Measurements from ENCODE around the gene SSR1.
"Not testable (repeated sequence)": the region's sequence is repeated elsewhere in the genome, so short reads cannot be mapped to it uniquely, and the experiment has no call there.

Gene SSR1

DNA sequence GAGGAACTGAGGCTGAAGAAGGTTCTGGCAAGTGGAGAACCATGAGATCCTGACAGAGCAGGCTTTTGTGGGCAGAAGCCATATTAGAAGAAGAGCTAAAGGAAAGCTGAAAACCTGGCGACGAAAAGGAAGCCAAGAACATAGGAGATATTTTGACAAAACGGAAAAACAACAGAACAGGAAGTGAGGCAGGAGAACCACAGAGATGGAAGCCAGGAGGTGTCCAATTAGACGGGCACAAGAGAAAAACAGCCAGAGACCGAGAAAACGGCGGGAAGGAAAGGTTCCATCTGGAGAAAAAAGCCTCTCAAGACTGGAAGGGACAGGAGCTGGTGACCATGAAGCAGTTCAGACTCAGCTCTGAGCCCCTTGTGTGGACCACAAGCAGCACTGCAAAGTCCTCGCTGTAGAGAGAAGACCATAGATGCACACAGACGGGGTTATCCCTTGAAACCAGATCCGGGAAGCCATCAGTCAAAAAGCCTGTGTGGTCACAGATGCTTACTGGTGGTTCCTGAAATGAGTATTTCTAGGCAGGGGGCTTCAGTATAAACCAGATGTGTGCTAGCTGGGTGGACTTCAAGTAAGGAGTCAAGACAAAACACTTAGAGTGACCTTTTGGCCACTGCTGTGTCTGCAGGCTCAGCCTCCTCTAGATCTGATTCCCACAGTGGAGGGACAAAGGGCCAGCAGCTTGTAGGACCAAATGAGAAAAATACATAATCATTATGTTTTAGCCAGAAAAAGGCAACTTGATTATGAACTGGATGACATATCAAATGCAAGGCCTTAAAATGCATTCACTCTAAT lies 30.7 kb downstream of the SSR1 start:
- DNase-seq (ENCODE audit: low read depth, low spot score), result no peak

DNA sequence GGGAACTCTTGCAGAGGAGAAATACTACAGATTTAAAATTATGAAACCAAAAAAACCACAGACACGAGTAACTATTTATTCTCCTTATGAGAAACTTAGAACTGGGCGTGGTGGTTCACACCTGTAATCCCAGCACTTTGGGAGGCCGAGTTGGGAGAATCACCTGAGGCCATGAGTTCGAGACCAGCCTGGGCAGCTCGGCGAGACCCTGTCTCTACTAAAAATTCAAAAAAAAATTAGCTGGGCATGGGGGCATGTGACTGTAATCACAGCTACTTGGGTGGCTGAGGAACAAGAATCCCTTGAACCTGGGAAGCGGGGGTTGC lies 36.8 kb downstream of the SSR1 start:
- no peak for DNase-seq (ENCODE audit: low read depth, low spot score)

GRCh38 chr6:7274525-7274924 lies 38.5 kb downstream of the SSR1 start:
- not testable (repeated sequence) for DNase-seq (ENCODE audit: low read depth, low spot score)

GRCh38 chr6:7273709-7274108 lies 39.3 kb downstream of the SSR1 start:
- DNase-seq (ENCODE audit: low read depth, low spot score), result no peak

DNA sequence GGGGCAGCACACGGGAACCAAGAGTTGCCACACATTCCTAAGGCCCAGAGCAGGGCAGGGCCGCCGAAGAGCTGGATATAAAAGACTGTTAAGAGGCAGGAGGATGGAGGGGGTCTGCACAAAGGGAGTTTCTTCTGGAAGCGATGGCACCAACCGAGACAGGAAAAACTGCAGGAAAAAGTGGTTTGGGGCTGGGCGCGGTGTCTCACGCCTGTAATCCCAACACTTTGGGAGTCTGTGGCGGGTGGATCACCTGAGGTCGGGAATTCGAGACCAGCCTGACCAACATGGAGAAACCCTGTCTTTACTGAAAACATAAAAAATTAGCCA lies 41.8 kb downstream of the SSR1 start:
- DNase-seq (ENCODE audit: low read depth, low spot score), result no peak

DNA sequence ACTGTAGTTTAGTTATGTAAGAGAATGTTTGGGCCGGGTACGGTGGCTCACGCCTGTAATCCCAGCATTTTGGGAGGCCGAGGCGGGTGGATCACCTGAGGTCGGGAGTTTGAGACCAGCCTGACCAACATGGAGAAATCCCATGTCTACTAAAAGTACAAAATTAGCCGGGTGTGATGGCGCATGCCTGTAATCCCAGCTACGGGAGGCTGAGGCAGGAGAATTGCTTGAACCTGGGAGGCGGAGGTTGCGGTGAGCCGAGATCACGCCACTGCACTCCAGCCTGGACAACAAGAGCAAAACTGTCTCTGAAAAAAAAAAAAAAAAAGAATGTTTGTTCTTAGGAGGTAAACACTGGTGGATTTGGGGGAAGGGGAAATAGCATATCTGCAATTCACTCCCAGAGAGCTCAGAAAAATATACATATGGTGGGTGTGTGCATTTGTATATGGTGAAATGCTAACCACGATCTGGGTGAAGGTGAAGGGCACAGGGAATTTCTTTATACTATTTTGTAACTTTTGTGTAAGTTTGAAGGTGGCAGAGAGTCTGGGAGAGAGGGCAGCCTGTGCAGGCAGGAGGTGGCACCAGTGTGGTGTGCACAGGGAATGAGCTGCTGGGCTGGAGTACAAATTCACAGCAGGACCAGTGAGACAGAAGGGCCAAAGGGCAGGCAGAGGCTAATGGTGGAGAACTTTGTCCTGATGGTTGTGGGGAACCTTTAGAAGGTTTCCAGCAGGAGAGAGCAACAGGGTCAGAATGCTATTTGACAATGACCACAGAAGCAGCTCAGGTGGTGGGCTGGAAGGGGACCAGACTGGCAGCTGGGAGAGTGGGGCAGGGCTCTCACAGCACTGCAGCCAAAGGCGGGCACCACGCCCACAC lies 42.4 kb downstream of the SSR1 start:
- no peak for DNase-seq (ENCODE audit: low read depth, low spot score)

DNA sequence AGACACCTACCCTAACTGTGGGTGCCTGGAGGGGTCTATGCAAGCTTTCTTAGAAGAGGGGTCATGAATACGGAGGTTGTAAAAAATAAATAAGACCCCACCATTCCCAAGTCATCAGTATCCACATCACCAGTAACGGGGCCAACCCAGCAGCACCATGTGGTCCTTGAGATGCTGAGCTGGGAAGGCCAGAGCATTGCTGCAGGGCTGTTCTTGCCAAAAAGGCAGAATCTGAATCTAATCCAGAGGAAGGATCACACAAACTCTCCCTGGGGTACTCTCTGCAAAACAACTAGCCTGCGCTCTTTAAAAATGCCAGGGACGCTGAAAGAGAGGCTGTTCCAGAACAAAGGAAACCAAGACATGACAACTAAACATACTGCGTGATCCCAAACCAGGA lies 43.2 kb downstream of the SSR1 start:
- no peak for DNase-seq (ENCODE audit: low read depth, low spot score)

DNA sequence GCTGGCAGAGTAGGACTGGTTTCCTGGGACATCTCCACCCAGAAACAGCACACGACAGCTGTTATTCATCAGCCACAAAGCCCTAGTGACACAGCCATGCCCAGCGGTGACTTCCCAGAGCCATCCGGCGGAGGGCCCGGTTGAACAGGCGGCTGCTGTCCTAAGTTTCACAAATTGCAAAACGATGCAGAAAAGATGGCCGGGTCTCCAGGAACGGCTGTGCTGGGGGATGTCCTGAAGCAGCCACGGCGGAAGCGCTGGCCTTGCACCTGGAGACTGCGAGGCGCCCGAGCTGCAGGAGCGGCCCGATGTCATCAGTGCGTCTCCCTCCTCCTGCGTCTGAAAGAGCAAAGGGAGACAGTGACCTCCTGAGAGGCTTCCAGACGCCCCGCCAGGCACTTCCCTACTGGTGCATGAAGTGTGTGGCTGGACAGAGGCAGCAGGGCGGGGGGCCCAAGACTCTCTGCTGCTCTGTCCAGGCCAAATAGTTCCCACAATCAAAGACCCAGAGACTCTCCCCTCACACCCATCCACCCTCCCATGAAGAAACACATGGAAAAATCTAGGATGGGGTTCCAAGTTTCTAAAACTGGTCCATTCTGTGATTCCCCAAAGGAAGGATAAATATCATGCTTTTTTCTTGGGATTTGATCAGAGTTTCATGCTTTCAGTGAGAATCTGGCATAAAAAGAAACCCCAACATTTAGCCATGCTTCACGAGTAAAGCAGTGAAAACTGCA lies 44.0 kb downstream of the SSR1 start:
- no peak for DNase-seq (ENCODE audit: low read depth, low spot score)

GRCh38 chr6:7268362-7268761 lies 44.6 kb downstream of the SSR1 start:
- DNase-seq (ENCODE audit: low read depth, low spot score), result no peak

DNA sequence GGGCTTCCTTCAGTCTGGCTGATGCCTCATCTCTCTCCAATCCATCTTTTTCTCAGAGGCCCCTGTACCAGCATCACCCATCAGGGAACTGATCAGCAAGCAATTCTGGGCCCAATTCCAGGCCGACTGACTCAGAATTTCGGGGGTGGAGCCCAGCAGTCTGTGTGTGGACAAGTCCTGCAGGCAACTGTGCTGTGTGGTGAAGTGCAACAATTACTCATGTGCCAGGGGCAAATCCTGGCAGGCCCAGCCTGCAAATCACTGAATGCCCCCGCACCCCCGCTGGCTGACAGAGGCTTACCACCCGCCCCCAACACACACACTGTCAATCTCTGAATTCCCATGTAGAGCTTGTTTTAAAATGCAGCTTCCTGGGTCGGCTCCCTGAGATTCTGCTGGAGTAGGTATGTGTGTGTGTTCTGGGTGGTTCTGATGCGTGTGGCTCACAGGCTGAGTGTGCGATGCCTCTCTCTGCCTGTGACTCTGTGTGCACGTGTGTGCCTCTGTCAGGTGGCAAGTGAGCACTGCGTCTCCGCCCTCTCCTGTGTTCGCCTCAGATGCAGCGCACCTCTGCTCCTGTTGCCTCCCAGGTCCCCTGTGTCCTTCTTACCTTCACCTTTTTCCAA lies 45.4 kb downstream of the SSR1 start:
- no peak for DNase-seq (ENCODE audit: low read depth, low spot score)

DNA sequence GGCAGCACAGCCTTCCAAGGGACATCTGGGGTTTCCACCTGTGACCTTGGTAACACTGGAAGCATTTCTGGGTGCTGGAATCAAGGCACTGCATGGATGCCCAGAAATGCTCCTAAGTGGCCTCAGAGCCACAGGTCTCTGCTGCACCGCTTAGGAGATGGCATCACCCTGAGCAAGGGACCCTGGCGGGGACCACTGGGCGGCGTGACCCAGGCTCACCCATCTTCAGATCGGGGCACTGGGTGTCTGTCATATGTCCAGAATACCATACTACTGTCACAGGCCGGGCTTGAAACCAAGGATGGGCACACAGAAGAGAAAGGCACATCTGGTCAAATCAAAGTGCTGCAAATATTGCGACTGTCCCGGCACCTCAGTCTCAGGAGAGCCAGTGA lies 45.9 kb downstream of the SSR1 start:
- no peak for DNase-seq (ENCODE audit: low read depth, low spot score)

DNA sequence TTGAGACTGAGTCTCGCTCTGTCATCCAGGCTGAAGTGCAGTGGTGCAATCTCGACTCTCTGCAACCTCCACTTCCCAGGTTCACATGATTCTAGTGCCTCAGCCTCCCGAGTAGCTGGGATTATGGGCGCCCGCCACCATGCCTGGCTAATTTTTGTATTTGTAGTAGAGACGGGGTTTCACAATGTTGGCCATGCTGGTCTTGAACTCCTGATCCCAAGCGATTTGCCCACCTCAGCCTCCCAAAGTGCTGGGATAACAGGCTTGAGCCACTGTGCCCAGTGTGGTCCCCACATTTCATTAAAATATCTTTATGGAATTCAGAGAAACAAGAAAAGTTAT lies 47.6 kb downstream of the SSR1 start:
- DNase-seq (ENCODE audit: low read depth, low spot score), result not testable (repeated sequence)

DNA sequence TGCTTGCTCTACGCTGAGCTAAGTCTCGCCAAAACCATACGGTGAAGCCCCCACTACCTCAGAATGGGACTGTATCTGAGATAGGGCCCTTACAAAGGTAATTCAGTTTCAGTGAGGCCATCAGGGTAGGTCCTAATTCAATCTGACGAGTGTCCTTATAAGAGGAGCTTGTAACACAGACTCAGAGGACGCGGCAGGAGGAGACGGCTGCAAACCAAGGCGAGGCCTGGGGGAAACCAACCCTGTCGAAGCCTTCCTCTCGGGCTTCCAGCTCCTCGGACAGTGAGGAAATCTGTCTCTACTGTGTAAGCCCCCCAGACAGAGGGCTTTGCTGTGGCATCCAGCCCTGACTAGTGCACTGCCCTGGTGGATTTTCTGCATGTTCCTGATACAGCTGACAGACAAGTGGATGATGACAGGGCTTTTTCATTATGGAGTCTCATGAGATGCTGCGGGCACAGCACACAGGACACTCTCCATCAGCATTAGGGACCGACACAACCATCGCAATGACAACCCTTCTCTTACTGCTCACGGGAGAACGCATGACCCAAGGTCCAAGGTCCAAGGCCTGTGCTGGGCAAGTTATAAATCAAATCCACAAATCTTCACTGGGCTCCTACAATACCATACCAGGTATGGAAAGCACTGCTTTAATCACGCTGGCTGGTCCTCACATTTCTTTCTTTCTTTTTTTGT lies 48.2 kb downstream of the SSR1 start:
- no peak for DNase-seq (ENCODE audit: low read depth, low spot score)

- DNase-seq (ENCODE audit: low read depth, low spot score), result no peak
Observed at GRCh38 chr6:7264041-7264440, 49.0 kb downstream of the SSR1 start.

- DNase-seq (ENCODE audit: low read depth, low spot score), result not testable (repeated sequence)
Observed at GRCh38 chr6:7263519-7263805, 49.5 kb downstream of the SSR1 start.

DNA sequence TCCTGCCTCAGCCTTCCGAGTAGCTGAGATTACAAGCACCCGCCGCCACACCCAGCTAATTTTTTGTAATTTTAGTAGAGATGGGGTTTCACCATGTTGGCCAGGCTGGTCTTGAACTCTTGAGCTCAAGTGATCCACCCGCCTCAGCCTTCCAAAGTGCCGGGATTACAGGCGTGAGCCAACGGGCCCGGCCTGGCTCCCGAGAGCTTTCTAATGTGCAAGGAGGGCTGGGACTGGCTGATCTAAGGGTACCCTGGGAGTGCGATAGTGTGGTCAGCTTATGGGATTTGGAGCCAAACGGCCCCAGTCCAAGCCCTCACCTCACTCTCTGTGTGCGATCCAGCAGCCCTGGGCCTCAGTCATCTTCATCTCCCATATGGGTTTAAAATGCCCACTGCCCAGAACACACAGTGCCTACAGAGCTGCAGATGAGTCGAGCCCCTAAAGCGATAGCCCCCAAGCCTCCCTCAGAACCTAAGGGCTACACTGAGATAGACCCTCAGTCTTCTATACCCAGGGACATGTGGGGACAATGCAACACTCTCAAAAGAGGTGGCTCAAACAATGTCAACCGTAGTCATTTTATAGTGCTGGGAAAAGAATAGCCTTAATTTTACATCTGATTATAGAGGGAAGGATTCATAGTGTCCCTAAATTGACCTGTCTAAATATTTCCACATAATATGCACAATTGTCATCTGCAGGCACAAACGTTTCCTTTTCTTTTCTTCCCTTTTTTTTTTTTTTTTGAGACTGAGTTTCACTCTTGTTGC lies 50.1 kb downstream of the SSR1 start:
- DNase-seq (ENCODE audit: low read depth, low spot score), result no peak

DNA sequence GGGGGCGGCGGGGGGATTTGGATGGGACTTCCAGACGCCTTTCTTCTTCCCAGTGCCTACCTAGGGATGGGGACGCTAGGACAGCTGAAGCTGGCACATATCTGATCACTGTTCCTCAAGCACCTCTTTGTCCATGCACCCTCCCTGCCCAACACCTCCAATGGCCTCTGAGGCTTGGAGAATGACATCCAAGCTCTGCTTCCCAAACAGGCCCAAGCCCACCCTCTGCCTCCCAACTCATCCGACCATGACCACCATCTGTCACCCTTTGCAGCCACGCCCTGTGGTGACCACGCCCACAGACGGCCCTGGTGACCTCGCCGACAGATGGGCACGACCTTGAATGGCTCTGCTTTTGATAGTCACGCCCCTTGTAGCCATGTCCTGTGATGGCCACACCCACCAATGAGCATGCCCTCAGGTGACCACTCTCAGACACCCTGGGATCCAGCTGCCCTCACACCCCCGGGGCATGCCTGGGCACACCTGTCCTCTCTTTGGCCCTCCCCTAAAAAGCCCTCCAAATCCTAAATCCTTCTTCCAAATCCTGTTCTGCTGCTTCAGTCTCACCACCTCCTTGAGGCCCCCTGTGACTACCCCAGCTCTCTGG lies 51.0 kb downstream of the SSR1 start:
- no peak for DNase-seq (ENCODE audit: low read depth, low spot score)

DNA sequence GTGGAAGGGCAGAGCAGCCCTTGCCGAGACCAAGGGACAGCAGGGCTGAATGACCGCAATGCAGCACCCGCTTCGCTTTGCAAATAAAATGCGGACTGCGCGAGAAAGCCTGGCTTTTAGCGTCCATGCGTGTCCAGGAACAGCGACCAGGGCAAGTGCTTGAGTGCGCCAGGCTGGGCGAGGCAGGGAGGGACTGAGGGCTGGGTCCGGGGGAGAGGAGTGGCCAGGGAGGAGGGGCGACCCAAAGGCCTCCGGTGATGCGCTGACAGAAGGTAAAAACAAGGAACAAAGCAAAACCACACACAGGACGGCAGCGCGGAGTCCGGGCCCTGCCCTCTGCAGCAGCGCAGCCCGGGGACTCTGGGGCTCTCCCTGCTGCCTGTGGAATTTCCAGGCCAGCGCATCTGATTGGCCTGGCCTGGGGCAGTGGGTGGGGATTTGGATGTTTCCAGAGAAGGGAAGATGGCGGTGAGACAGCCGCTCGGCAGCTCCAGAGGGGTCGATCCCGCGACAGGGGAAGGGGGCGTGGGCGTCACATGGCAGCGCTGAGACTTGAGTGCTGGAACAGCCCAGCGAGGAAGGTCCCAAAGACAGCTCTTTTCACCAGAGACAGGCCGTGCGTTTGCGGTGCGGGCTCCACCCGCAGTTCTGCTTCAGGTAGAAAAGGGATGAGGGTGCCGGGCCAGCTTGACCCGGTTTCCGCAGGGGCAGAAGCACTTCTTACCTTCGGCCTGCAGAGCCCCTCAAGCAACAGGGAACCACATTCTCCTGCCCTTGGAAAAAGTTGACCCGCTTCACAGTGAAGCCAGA lies 51.8 kb downstream of the SSR1 start:
- DNase-seq (ENCODE audit: low read depth, low spot score), result no peak

DNA sequence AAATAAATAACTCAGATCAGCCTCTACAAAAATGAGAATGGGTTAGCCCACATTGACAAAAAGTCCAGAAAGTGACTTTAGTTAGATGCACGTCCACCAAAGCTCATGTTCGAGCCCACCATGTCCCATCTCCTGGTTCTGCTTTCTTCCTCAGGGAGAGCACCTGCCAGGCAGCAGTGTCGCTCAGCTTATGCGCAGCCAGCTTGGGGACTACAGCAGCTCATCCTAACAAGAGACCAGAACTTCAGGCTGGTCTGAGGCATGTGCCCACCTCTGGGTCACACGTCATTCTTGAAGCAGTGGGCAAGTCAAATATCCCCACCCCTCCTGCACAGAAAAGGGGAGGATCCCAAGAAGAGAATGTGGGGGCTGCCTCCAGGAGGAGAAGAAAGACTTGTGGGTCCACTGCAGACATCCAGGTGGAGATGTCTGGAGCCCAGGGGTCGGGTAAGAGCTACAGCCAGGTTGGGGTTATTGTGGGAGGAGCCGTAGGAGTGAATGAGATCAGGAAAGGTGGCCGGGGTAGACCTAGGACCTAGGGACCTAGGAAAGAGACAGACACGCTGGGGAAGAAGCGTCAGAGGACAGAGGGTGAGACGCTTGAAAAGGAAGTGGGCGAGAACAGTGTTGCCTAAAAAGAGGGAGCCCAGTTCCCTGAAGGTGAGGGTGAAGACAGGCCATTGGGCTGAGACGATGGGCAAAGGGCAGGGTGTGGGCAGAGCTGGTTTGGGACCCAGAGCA lies 52.5 kb downstream of the SSR1 start:
- no peak for DNase-seq (ENCODE audit: low read depth, low spot score)
